Fibroblast of skin of left quadriceps (primary cell): ENCODE results near the gene NTF4.
"Not testable (repeated sequence)": the region's sequence is repeated elsewhere in the genome, so short reads cannot be mapped to it uniquely, and the experiment has no call there.

ENCODE experiments used
- DNase-seq, 2 experiments: peaks; one replicate each; pipeline ENCODE4 v3.0.0-alpha.2; 2013; ENCODE audit warnings: low read depth in 2 of 2

The NTF4 gene

DNA sequence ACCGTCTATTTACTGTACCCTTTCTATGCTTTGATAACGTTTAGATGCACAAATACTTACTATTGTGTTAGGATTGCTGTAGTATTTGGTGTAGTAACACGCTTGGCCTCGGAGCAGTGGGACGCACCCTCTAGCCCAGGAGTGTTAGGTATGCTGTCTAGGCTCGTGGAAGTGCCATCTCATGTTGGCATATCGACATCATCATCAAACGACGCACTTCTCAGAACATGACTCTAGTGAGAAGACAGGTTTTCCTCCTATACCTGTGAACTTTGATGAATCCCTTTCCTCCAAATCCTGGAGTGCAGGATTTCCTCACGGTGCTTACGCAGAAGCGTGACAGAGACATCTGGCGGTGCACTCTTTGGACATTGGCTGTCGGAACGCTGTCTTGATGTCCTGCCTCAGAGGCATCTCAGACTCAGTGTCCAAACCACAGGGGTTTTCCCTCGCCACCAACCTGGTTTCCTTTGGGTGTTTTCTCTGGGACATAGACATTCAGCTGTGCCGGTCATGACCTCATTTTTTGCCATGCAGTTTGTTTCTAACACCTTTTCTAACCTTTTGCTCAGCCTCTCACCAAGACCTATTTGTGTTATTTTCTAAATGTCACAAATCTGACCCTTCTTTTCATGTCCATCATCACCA lies 26.9 kb upstream of the NTF4 start:
- no peak for DNase-seq

DNA sequence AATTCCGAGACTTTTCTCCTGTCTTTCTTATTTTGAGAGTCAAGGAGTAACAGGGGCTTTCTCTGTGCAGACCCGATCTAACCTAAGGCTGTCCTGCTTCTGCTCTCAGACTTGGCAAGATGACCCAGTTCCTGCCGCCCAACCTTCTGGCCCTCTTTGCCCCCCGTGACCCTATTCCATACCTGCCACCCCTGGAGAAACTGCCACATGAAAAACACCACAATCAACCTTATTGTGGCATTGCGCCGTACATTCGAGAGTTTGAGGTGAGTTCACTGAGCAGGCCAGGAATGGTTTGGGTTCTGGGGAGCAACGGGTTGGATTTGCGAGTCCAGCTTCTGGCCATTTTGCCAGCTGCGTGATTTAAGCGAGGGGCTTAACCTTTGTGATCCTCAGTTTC lies 21.7 kb upstream of the NTF4 start:
- no peak for DNase-seq

DNA sequence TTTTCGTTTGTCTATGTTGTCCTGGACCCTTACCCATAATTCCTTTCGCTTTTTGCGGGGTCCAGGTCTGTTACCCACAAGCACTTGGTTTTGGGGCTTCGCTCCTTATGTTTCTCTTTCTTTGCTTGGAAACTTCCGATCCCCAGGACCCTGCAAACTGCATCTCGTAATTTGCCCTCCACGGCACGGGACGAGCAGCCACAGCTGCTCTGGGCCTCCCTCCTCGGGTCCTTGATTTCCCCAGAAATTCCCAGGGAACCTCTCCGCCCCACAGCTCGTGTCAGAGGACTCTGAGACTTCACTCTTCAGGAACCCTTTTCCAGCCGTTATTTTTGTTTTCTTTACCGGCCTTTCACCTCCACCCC lies 21.2 kb upstream of the NTF4 start:
- DNase-seq = no peak

DNA sequence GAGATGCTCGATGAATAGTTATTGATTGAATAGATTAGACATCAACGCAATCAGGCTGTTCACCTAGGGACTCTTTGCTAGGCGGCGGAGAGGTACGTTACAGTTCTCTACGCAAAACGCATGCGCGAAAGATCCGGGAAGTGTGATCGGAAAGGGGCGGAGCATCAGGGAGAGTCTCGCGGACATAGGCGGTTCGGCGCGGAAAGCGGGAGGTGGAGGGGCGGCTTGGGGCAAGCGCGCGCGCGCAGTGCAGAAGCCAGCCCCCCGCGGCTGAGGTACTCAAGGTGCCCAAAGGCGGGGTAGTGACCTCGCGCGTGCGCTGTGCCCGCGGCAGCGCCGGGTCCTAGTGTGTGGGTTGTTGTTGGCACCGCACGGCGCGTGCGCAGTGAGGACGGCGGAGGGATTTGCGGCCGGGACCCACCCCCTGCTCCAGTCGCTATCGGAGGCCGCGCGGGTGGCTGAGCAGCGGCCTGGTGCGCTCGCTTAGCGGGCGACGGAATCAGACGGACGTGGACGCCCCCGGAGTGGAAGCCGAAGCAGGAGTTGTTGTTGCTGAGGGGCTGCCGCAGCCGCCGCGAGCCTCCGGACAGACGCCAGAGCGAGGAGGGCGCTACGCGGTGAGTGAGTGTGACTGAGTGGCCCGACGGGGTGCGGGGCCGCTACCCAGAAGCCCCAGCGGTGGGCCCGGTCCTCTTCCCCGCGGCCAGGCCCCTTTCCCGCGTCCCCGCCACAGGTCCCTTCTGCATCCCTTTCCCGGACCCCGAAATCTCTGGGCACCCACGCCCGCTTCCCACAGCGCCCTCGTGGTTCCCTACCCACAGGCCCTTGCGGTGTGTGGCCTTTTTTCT lies 20.6 kb upstream of the NTF4 start, which contains the start of gene SNRNP70:
TSS of gene SNRNP70 (plus strand) at position 432 of the 848 bp plus-strand sequence. CDS start 964 bp downstream, outside the sequence.
- DNase-seq = peak; percentile 99

DNA sequence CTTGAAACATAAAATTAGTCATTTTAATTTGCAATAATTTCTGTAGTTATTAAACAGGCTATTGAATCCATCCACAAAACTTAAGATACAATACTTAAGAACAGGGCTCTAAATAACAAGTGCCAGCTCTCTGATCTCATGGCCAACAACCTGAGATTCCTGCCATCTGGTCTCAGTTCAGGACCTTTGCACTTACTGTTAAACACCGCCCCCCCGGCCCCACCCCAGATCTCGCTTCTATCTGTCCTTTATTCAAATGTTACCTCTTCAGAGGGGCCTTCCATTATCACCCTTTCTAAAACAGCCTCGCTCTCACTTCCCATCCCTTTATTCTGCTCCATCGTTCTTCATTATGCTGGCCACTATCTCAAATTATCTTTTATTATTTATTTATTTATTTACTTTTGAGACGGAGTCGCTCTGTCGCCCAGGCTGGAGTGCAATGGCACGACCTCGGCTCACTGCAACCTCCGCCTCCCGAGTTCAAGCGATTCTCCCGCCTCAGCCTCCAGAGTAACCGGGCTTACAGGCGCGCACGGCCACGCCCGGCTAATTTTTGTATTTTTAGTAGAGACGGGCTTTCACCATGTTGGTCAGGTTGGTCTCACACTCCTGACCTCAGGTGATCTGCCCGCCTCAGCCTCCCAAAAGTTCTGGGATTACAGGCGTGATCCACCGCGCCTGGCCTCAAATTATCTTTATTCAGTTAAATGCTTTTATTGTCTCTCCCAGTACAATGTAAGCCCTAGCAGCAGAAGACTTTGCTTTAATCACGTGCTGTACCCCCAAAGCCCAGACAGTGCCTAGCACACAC lies 19.8 kb upstream of the NTF4 start:
- DNase-seq = no peak

DNA sequence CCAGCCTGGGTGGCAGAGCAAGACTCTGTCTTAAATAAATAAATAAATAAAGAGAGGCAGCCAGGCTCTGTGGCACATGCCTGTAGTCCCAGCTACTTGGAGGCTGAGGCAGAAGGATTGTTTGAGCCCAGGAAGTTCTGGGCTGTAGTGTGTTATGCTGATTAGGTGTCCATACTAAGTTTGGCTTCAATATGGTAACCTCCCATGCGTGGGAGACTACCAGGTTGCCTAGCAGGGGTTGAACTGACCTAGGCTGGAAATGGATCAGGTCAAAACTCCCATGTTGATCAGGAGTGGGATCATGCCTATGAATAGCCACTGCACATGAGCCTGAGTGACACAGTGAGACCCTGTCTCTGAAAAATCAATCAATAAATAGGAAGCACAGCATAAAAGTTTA lies 16.7 kb upstream of the NTF4 start:
- no peak for DNase-seq

DNA sequence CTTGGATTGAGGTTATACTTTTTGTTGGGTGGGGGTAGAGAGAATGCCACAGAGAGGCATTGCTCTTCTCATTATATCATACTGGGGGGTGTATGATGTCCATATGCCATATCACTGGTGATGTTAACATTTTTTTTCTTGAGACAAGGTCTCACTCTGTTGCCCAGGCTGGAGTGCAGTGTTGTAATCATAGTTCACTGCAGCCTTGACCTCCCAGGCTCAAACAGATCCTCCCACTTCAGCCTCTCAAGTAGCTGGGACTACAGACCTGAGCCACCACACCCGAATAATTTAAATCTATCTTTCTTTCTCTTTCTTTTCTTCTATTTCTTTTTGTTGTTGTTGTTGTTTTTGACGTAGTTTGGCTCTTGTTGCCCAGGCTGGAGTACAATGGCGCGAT lies 15.8 kb upstream of the NTF4 start:
- DNase-seq = no peak

DNA sequence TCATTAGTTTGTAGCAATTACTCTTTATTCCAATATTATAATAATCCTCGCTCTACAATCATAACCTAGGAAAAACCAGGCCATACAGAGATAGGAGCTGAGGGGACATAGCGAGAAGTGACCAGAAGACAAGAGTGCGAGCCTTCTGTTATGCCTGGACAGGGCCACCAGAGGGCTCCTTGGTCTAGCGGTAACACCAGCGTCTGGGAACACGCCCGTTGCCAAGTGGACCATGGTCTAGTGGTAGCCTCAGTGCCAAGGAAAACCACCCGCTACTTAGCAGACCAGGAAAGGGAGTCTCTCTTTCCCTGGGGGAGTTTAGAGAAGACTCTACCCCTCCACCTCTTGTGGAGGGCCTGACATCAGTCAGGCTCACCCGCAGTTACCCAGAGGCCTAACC lies 10.3 kb upstream of the NTF4 start:
- DNase-seq = not testable (repeated sequence)

DNA sequence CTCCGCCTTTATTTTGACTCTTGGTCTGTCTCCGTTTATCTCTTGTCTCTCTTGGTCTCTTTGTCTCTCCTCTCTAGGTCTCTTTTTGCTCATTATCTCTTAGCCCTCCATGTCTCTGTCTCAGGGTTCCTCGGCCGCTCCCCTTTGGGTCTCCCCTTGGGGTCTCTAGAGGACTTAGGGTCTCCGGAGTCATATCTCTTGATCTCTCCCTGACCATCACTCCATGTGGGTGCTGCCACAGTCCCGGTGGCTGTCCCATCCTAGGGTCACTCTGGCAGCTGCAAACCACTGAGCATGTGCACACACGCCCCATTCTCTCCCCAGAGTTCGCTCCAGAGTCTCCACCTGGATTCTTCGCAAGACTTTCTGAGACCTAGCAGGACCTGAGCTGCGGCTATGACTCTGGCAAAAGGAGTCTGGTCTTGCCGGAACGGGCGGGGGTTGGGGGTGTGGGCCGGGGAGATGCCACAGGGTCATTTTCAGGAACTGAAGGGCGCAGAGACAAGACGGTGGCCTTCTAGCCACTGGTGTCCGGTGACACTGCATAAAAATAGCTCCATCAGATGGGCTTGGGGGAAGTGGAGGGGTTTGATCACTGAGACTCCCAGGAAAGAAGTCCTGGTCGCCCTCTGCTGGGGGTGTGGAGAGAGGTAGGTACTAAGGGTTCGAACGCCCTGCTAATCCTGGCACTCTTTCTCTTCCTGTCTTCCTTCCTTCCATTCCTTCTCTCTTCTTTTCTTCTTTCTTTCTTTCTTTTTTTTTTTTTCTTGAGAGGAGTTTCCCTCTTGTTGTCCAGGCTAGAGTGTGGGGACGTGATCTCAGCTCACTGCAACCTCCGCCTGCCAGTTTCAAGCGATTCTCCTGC lies 9.1 kb upstream of the NTF4 start:
- no peak for DNase-seq

DNA sequence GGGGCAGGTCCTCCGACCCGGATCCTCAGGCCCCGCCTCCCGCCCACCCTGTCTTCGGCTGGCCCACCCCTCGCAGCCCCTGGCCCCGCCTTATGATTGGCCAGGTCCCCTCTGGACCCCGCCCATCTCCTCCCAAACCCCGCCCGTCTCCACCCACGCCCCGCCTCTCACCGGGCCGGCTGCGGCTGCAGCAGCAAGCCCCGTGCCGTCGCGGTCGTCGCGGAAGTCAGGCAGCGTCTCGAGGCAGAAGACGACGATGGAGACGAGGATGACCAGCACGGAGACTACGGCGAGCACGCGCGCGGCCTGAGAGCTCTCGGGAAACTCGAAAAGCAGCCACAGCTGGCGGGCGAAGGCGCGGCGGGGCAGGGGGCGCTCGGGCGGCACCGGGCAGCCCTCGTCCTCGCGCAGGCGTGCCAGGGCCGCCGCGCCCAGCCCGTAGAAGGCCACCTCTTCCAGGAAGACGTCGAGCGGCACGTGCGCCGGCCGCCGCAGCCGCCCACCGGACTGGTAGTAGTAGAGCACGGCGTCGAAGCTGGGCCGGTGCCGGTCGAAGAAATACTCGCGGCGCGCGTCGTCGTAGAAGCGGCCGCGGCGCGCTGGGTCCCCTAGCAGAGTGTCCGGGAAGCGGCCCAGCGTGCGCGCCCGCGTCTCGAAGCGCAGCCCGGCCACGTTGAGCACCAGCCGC lies 7.4 kb upstream of the NTF4 start:
- DNase-seq = no peak

DNA sequence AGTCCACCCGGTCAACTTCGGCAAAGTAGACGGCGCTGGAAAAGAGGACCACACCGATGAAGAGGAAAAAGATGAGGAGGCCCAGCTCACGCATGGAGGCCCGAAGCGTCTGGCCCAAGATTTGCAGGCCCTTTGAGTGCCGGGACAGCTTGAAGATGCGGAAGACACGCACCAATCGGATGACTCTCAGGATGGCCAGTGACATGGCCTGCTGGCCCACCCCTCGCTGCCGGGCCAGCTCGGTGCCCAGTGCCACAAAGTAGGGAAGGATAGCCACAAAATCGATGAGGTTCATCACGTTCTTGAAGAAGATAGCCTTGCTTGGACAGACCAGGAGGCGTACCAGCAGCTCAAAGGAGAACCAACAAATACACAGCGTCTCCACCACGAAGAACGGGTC lies 5.8 kb upstream of the NTF4 start:
- no peak for DNase-seq

DNA sequence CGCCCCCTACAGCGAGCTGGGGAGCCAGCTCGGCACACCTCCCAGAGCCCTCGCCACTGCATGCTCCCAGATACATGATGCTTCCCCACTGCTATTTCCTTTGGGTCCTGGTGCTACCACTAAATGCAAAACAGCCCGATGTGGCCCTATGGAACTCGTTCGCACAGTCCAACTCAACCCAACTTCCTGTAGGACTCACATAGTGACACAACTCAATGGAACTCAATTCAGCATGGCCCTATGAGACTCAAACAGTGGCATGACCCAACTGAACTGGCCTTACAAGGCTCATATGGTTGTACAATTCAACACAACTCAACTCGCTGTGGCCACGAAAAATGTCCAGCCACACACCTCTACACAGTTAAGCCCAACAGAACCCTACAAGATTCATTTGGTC lies 4.4 kb upstream of the NTF4 start:
- no peak for DNase-seq

DNA sequence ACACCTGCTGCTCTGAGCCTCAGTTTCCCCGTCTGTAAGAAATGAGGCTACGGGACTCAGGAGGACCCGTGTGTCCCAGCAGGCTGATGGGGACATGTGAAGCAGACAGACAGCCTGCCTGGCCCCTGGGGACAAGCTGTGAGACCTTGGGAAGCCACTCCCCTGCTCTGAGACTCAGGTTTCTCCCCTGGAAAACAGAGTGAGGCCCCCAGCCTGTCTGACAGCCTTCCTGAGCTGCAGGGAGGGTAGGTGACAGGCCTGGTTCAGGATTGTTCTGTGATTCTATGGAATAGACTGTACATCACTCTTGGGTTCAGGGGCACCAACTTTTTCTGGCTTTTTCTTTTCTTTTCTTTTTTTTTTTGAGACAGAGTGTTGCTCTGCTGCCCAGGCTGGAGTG lies 2.9 kb upstream of the NTF4 start:
- DNase-seq = no peak

DNA sequence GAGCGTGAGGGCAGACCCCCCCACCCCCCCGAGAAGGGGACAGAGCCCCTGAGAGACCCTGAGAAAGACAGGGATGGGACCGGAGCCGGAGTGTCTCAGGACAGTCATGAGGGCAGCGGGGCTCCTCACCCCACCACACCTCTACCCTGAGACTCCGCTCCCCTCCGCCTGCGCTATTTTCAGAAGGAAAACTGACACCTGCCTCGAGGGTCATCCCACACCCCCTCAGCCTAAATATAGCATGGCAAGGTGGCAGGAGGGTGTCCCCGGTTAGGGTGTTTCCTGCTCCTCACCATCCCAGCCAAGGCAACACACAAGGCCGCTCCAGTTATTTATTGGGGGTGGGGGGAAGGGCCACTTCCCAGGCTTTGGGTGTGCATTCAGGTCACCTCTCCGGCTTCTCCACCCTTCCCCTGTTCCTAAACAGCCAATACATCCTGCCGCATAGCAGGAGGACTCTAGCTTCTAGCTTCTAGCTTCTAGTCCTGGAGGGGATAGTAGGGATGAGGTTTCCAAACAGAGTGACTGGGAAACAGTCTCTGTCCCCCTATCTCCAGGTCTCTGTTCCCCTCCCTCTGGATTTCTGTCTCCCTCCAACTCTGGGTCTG lies 1.4 kb upstream of the NTF4 start:
- DNase-seq = no peak

DNA sequence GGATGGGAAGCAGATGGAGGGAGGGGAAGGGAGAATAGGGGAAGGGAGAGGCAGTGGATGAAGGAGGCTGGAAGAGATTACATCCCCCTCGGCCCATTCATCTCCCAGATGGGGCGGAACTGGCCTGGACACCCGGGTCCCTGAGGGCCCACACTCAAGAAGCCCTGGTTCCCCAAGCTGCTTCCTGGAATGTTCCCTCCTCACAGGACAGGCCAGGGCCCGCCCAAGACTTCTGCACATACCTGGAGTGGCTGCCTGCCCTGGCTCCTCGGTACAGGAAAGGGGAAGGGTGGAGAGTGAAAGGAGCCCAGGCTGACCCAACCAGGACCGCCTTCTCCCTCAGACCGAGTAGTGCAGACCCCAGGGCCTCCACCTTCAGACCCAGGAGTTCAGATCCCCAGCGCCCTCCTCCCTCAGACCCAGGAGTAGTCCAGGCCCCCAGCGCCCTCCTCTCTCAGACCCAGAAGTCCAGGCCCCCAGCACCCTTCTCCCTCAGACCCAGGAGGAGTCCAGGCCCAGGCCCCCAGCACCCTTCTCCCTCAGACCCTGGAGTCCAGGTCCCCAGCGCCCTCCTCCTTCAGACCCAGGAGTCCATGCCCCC lies 489 bp downstream of the NTF4 start:
- no peak for DNase-seq

DNA sequence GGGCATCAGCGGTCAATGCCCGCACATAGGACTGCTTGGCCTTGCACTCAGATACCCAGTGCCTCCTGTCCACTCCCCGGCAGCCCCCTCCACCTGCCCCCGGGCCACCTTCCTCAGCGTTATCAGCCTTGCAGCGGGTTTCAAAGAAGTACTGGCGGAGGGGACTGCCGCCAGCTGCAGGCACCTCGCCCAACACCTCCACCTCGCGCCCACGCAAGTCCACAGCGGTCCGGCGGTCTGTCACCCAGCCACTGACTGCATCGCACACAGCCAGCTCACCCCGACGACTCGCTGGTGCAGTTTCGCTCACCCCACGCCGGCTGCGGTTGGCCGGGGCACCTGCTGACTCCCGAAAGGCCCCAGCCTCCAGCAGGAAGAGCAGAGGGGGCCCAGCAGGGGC lies 3.2 kb downstream of the NTF4 start:
- DNase-seq = no peak

DNA sequence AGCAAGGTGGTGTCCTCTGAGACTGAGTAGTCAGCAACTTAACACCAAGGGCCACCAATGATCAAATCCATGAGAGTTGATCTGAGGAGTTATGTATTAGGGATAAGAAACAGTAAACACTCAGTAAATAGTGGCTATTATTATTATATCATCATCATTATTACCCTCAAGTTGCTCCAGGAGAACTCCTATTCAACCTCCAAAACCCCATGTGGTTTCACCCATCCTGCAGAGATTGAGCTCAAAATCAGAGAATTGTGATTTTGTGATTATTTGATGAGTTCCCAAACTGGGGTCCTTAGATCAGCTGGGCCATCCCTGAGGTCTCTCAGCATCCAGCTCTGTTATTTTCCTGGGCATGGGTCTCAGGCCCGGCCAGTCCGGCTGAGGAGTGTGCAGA lies 3.6 kb downstream of the NTF4 start:
- DNase-seq = no peak

DNA sequence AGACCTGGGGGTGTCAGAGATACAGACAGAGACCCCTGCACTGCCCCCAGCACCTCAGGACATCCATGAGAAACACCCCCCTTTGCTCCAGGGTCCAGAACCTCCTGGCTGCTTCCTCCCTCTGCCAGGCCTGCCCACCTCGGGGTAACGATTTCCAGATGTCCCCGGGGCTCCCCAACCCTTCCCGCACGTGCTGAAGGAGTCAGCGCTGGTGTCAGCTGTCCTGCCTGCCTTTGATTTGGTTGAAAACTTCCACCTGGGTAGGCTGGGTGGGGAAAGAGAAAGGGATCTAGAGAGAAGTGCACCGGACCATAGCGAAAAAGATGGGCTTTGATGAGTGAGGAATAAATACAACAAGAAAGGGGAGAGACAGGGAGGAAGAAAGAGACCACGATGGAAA lies 5.6 kb downstream of the NTF4 start:
- DNase-seq = no peak

DNA sequence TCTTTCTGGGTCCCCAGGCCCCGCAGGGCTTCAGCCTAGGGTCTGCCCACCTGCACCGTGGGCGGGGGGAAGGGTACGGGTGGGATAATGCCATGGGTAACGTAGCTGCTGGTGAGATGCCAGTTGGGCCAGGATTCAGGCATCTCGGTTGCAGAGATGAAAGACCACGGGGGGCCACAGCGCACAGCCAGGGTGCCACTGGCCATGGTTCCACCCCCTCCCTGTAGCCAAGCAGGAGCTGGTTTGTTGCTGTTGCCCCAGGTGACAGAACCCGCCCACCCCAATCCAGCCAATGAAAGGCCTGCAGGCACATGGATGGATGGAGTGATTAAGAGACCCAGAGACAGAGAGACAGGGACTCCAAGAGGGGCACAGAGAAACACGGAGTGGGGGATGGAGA lies 6.1 kb downstream of the NTF4 start:
- DNase-seq = no peak

DNA sequence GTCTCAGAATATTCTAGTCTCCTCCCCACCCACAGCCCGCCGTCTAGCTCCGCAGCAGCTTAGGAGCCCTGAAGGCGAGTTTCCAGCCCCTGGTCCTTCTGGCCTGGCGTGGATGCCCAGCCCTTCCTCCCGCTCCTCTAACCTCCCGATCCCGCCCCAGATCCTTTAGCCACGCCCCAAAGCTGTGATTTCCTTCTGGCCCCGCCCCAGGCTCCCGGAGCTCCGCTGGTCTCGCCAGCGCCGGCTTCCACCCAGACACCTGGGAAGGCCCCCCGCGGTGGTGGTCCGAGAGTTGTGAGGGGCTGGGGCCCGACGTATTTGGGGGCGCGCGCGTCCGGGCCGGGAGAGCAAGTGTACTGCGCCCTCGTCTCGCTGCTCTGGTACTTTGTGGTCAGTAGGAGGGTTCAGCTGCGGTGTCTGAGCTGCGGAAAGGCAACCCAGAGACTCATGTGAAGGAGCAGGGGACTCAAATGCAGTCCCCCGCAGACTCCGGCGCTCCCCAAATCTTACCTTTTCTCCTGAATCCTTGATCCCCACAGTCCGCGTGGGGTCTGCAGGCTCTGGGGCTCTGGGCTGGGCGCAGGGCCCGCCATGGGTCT lies 6.9 kb downstream of the NTF4 start, which contains the start of gene CGB7:
TSS of gene CGB7 (minus strand) at position 114 of the 599 bp plus-strand sequence. CDS start 2,374 bp downstream, outside the sequence.
- no peak for DNase-seq
